WI38 (cell line): ENCODE data around the gene CDH22.

ENCODE experiments used
- H3K4me3 ChIP-seq: 2 replicates; pipeline ENCODE4 v1.5.1; 2011; ENCODE audit warnings: low read depth, mild to moderate bottlenecking, control low read depth, low read length
- TF ChIP-seq, protein P1 (sequence below): IDR thresholded peaks from 2 replicates; pipeline ENCODE4 v1.5.1; 2012; ENCODE audit warnings: low read depth, mild to moderate bottlenecking, control low read depth, low read length

Gene CDH22

DNA sequence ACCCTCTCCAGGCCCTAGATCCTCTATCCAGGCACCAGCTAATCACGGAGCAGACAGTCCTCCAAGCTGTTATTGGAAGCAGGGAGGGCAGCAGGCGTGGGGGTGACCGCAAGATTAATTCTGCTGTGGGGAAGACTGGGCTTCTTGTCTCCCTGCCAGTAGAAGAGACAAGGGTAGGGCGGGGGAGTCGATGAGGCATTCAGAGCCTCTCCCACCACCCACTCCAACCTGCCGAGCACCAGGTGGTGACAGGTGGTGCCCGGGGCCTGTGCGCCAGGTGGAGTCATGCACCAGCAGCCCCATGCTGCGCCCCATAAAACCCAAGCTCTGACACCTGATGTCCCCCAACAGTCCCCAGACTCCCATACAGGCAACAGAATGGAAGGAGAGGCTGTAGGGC is 89.6 kb downstream of the CDH22 start:
- TF ChIP-seq, protein P1, sequence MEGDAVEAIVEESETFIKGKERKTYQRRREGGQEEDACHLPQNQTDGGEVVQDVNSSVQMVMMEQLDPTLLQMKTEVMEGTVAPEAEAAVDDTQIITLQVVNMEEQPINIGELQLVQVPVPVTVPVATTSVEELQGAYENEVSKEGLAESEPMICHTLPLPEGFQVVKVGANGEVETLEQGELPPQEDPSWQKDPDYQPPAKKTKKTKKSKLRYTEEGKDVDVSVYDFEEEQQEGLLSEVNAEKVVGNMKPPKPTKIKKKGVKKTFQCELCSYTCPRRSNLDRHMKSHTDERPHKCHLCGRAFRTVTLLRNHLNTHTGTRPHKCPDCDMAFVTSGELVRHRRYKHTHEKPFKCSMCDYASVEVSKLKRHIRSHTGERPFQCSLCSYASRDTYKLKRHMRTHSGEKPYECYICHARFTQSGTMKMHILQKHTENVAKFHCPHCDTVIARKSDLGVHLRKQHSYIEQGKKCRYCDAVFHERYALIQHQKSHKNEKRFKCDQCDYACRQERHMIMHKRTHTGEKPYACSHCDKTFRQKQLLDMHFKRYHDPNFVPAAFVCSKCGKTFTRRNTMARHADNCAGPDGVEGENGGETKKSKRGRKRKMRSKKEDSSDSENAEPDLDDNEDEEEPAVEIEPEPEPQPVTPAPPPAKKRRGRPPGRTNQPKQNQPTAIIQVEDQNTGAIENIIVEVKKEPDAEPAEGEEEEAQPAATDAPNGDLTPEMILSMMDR = no peak
- H3K4me3 ChIP-seq = no peak overlapping the region

DNA sequence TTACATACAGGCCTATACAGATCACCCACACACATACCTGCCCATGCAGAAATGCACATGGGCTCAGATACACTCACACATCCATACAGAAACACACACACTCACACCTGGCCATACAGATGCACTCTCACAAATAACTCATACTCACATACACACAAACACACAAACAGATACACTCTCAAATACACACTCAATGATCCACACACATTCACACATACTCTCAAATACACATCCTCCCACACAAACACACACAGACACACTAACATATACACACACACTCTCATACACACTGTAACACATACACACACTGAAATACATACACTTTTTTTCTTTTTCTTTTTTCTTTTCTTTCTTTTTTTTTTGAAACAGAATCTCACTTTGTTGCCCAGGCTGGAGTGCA is 90.7 kb downstream of the CDH22 start:
- TF ChIP-seq, protein P1 = no peak
- H3K4me3 ChIP-seq = no peak overlapping the region

DNA sequence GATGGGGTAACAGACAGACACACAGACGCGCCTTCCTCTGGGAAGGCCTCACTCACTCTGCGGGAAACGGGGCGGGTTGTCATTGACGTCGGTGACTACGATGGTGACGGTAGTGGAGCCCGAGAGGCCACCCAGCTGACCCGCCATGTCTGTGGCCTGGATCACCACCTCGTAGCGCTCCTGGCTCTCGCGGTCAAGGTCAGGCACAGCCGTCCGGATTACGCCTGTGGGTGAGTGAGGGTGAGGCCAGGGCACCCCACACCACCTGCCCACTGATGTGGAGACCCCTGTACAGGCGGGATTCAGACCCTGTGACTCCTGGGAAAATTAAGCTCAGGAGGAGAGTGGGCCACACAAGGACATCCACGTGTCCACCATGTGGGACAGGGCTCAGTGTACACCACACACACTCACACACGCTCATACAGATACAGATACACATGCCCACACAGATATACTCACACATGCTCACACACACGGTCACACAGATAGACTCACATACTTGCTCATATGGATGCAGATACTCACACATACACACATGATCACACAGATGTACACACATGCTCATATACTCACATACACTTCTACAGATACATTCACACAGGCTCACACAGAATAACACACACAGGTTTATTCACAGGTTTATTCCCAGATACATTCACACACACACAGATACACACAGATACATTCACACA is 91.4 kb downstream of the CDH22 start:
- TF ChIP-seq, protein P1 = no peak
- H3K4me3 ChIP-seq = no peak overlapping the region

DNA sequence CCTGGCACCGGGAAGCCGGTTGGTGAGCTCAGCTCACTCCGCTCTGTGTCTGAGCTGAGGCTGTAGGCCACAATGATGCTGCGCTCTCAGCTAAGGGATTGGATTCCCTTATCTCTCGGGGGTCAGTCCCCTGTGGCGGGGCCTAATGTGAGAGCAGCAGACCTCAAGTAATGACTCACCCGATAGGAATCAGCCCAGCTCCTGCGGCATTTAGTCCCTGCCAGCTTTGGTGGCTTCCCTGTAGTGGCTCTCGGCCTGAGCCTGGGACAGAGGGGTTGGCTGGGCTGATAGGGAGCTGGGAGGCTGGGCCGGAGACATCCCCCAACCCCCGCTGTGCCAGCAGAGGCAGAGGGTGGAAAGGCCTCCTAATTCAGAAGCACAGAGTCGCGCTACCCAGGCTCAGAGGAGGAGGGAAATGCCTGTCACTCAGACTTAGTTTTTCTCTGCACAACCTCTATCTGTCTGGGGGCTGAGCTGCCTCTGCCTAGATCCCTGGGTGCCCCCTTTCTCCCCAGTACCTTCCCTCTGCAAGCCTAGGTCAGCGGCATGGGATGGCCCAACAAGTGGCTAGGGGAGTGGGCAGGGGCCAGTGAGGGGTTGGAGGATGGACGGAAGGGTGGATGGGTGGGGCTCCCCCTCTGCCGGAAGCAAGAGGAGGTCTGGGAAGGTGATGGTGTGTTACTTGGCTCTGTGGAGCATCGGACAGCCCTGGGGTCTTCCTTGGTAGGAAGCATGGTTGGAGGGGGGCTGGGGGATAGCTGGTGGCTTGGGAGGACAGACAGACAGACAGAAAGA is 92.2 kb downstream of the CDH22 start:
- no peak overlapping the region for H3K4me3 ChIP-seq
- TF ChIP-seq, protein P1 = no peak

DNA sequence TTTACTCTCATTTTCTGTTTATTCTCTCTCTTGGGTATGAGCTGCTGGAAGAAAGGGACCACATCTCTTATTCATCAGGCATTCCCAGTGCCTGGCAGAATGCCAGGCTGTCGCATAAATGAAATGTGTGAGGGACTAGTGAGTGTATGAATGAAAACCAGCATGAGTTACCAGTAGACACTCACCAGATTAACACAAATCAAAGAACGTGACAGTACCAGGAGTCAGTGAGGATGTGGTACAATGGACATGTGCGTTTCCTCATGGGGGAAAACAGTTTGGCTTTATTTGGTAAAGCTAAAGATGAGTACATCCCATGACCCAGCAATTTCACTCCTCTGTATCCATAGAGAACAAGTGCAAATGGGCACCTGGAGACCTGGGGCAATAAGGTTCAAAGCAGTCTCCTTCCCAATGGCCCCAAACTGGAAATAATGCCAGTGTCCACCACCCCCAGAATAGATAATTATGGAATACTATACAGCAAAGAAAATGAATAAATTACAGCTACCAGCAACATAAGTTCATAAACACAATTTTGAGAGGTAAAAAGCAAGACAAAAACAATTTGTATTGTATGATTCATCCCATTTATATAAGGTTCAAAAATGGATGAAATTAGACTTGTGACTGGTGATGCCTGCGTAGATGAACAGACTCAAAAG is 93.3 kb downstream of the CDH22 start:
- no peak overlapping the region for H3K4me3 ChIP-seq
- TF ChIP-seq, protein P1 = no peak

DNA sequence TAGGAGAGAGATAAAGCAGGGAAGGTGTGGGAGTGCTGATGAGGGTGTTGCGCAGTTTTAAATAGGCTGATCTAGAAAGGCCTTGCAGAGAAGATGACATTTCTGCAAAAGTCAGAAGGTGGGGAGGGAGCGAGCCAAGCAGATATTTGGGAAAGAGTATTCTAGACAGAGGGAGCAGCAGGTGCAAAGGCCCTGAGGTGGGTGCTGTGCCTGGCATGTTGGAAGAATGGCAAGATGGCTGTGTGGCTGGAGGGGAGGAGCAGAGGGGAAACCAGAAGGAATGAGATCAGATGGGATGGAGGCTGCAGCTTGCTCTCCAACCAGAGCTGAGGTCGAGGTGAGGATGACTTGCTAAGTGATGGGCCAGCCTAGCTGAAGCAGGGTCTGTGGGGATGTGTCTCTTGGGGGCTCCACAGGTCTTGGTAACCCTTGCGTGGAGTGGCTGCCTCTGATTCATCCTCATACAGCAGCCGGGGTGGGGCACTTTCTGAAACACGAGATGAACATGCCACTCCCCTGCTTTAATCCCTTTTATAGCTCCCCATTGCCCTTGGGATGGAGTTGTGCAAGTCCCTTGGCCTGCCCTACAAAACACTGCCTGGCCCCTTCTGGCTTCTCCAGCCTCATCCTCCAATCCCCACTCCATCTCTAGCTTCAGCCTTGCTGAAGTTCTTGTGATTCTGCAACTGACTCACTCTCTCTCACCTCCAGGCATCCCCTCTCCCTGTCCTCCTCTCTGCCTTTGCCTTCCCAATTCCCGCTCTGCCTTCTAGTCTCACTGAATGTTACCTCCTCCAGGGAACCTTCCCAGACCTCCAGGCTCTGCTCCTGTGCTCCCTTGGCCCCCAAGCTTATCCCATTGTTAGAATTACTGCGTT is 94.1 kb downstream of the CDH22 start:
- TF ChIP-seq, protein P1 = no peak
- no peak overlapping the region for H3K4me3 ChIP-seq
